ENCODE data around the gene IQSEC1. TPM values are rescaled to one million over a fixed set of nuclear protein-coding genes. Genes with fewer than 3 reads are reported as not detected.

Gene IQSEC1
- total RNA-seq, 6 experiments from 2014 or later, result 21.1 to 25.1 (median 21.9) TPM

DNA sequence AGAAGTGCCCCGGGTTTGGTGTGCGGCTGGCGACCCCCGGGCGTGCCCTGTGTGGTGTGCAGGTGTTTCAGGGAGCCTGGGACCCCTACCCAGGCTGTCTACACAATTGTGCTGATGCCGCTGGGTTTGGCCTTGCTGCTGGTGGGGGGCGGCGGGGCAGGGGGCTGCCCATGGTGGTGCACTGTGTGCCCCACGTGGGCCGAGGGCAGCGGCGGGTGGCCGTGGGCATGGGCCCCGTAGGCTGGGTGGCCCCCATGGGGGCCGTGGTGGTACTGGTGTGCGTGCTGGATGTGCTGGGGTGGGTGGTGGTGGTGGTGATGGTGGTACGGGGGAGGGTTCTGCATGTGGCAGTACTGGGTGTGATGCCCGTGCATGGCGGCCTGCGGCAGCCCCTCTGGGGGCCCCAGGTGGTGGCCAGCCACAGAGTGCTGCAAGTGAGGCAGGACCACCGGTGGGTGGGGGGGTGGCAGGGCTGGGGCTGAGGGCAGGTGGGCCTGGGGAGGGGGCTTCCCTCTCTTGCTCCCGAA is 172.3 kb downstream of the IQSEC1 start:
- Mint-ChIP-seq H3K4me1 (ENCODE audit: low read depth) (peaks cover under 1% of the 10 kb centered on the region; the same call in 1 of the 2 replicates), H3K27ac (no peak overlapping the region), H3K9me3 (no peaks in the 10 kb centered on the region), H3K4me3 (no peak overlapping the region), H3K27me3 (ENCODE audit: insufficient read depth) (peaks cover 8% of the 10 kb centered on the region), H3K36me3 (ENCODE audit: low read depth) (peaks cover 9% of the 10 kb centered on the region; the same call in 1 of the 2 replicates)
- no peak for DNase-seq
- TF ChIP-seq, protein P1, sequence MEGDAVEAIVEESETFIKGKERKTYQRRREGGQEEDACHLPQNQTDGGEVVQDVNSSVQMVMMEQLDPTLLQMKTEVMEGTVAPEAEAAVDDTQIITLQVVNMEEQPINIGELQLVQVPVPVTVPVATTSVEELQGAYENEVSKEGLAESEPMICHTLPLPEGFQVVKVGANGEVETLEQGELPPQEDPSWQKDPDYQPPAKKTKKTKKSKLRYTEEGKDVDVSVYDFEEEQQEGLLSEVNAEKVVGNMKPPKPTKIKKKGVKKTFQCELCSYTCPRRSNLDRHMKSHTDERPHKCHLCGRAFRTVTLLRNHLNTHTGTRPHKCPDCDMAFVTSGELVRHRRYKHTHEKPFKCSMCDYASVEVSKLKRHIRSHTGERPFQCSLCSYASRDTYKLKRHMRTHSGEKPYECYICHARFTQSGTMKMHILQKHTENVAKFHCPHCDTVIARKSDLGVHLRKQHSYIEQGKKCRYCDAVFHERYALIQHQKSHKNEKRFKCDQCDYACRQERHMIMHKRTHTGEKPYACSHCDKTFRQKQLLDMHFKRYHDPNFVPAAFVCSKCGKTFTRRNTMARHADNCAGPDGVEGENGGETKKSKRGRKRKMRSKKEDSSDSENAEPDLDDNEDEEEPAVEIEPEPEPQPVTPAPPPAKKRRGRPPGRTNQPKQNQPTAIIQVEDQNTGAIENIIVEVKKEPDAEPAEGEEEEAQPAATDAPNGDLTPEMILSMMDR (IDR thresholded peaks at IDR 0.05), result no peak

DNA sequence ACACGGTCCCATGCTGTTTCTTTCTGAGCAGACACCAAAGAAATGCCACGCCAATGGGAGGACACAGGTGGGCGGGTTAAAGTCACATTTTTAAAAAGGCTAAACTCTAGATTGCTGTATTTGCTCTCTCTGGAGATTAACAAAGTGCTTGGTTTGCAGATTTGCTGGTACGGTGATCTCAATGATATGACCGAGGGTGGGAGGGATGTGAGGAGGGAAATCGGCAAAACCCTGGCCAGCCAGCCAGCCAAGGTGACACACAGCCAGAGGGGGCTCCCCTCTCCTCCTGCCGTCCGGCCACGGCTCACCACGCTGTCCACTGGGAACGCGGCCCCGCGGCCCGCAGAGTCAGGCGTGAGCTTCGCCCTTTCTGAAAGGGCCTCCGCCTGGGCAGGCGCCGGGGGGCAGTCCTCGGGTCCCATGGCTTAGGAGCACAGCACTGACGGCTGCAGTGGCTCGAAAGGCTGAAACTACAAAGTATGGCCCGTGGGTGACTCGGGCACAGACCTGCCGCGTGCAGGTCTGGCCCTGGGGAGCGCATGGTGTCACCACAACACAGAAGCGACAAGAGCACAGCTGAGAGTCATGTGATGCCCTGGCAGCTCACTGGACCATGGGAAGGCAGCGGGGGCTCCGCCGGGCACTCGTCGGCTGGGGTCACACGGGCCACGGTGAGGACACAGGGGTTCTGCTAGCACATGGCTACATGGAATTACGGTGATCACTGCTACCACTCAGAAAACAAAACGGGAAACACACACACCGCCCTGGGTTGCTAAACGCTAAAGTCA is 174.1 kb downstream of the IQSEC1 start:
- DNase-seq, result no peak
- H3K4me3 Mint-ChIP-seq, result no peak overlapping the region
- H3K9me3 Mint-ChIP-seq, result no peaks in the 10 kb centered on the region
- H3K36me3 Mint-ChIP-seq (ENCODE audit: low read depth), result peaks cover 9% of the 10 kb centered on the region; the same call in 1 of the 2 replicates
- H3K27ac Mint-ChIP-seq, result no peak overlapping the region
- TF ChIP-seq, protein P1 (IDR thresholded peaks at IDR 0.05), result no peak
- H3K4me1 Mint-ChIP-seq (ENCODE audit: low read depth), result peaks cover 6% of the 10 kb centered on the region; the same call in 1 of the 2 replicates
- peaks cover 13% of the 10 kb centered on the region for H3K27me3 Mint-ChIP-seq (ENCODE audit: insufficient read depth)

DNA sequence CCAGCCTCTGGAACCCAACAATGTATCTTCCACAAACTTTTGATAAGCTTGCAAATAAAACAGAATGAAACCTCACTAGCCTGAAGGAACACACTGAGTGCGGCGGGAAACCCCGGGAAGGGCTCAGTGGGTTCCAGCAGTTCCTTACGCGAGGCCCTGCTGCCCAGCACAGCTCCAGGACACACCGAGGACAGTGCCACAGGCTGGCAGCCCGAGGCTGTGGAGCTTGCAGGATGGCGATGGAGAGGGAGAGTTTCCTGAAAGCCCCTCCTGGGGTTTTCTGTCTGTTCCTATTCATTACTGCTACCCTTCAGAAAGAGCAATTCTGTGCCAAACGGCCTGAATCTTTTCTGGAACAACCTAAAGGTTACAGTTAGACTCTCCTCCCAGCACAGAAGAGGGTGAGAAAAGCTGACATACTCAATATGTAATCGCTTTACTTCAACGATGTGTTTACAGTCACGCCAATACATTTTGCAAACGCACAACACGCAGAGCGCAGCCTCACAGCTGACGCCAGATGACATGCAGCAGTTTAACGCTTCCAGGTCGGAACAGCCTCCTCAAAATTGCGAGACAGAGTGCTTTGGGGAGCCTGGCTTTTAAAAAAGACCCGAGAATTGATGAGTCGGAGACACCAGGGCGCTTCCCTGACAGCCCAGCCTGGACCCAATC is 174.8 kb downstream of the IQSEC1 start:
- Mint-ChIP-seq H3K4me1 (ENCODE audit: low read depth) (peaks cover 6% of the 10 kb centered on the region; the same call in 1 of the 2 replicates), H3K9me3 (no peaks in the 10 kb centered on the region), H3K36me3 (ENCODE audit: low read depth) (peaks cover 9% of the 10 kb centered on the region; the same call in 1 of the 2 replicates), H3K27ac (no peak overlapping the region), H3K27me3 (ENCODE audit: insufficient read depth) (peaks cover 13% of the 10 kb centered on the region), H3K4me3 (no peak overlapping the region)
- DNase-seq, result no peak
- TF ChIP-seq, protein P1 (IDR thresholded peaks at IDR 0.05), result no peak

DNA sequence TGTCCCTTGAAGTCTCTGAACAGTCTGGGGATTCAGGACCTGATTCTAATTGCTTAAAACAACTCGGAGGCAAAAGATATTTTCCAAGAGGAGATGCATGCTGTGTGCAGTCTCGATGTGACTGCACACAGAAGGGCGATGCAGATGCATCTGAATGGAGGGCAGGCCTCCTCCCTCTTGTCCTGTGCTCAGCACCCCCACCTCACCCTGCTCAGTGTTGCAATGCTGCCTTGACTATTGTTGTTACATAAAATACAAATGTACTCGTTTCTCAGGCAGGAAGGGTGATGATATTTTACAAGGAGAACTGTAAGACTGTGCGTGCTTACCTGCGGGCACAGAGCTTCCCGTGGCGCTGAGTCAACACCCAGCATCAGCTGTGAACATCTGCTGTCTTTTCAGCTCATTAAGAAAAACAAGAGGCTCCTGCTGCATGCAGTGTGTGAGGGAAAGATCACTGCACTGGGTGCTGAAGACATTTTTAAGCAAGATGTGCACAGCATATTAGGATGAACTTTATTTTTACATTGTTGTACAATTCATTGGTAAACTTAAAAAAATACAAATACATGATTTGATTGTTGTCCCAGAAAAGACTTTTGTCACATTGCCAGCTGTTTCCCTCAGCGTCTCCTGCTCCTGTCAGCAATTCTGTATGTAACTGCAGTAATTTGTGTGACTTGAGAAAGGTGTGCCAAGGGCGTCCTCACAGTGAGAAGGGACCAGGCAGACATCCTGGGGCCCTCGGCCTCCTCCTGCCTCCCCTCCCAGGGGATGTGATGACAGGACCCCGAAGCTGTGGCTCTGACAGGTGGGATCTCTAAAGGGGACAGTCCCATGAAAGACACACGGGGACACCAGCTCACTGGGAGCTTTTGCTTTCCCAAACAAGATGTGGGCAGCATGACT is 175.6 kb downstream of the IQSEC1 start:
- H3K27me3 Mint-ChIP-seq (ENCODE audit: insufficient read depth), result peaks cover 13% of the 10 kb centered on the region
- DNase-seq, result no peak
- H3K4me3 Mint-ChIP-seq, result no peak overlapping the region

More for the DNA sequence above, 175.6 kb downstream of the IQSEC1 start:
- Mint-ChIP-seq H3K27ac (no peak overlapping the region), H3K36me3 (ENCODE audit: low read depth) (peaks cover 9% of the 10 kb centered on the region; the same call in 1 of the 2 replicates), H3K9me3 (no peaks in the 10 kb centered on the region), H3K4me1 (ENCODE audit: low read depth) (peaks cover 6% of the 10 kb centered on the region; the same call in 1 of the 2 replicates)
- TF ChIP-seq, protein P1 (IDR thresholded peaks at IDR 0.05), result no peak

Measured in HFFc6 (cell line).